Lung (tissue), 12 donors: Measurements from ENCODE around the gene HSPA8. TPM values are rescaled to one million over a fixed set of nuclear protein-coding genes. Genes with fewer than 3 reads are reported as not detected.

Experiments
- ATAC-seq: fragments of 200-7000 bp; cut with Tn5 transposase; one replicate; pipeline ENCODE4 v1.9.1; 2020; ENCODE audit warnings: moderate number of reproducible peaks; ENCODE audit not compliant: insufficient read depth, low FRiP score
- DNase-seq, 3 donors: peaks; one replicate each; pipeline ENCODE4 v3.0.0-alpha.2; 2013 to 2017
- H3K27ac ChIP-seq, 2 donors: one replicate each; pipeline ENCODE4 v1.5.1; 2013; ENCODE audit warnings: mild to moderate bottlenecking in 2 of 2, moderate library complexity in 2 of 2, control low read depth in 1 of 2, inconsistent platforms in 1 of 2, low read depth in 1 of 2, low read length in 1 of 2
- H3K27me3 ChIP-seq, 3 donors: one replicate each; pipeline ENCODE4 v1.5.1; 2013; ENCODE audit warnings: low read length in 2 of 3; ENCODE audit not compliant: control insufficient read depth in 3 of 3, insufficient read depth in 3 of 3
- H3K36me3 ChIP-seq, 4 donors: one replicate each; pipeline ENCODE4 v1.5.1; 2013; ENCODE audit warnings: low read length in 4 of 4, mild to moderate bottlenecking in 1 of 4, moderate library complexity in 1 of 4; ENCODE audit not compliant: control insufficient read depth in 4 of 4, insufficient read depth in 4 of 4
- H3K4me1 ChIP-seq, 5 donors: one replicate each; pipeline ENCODE4 v1.5.1; 2013; ENCODE audit warnings: low read length in 5 of 5, mild to moderate bottlenecking in 2 of 5, moderate library complexity in 1 of 5; ENCODE audit not compliant: control insufficient read depth in 5 of 5, insufficient read depth in 5 of 5
- H3K4me3 ChIP-seq: one replicate; pipeline ENCODE4 v1.5.1; 2013; ENCODE audit warnings: mild to moderate bottlenecking, control low read depth, moderate library complexity
- H3K9ac ChIP-seq, 2 donors: one replicate each; pipeline ENCODE4 v1.5.1; 2013; ENCODE audit warnings: low read length in 2 of 2, control low read depth in 1 of 2; ENCODE audit not compliant: insufficient read depth in 1 of 2
- H3K9me3 ChIP-seq, 4 donors: one replicate each; pipeline ENCODE4 v1.5.1; 2013; ENCODE audit warnings: low read length in 3 of 4, mild to moderate bottlenecking in 1 of 4, moderate library complexity in 1 of 4; ENCODE audit not compliant: control insufficient read depth in 4 of 4, insufficient read depth in 3 of 4
- CTCF ChIP-seq: IDR thresholded peaks from 2 replicates; pipeline ENCODE4 v1.5.1; 2012; ENCODE audit warnings: mild to moderate bottlenecking; ENCODE audit errors: control extremely low read depth, extremely low read depth
- WGBS, 2 donors: extraction: QIAGEN DNeasy Blood & Tissue Kit; methylation state at CpG; one replicate each; pipeline ENCODE4 v1.1.7; 2013; 5-methylcytosine and 5-hydroxymethylcytosine counted together
- polyA plus RNA-seq, 2 donors: library from polyadenylated mRNA; stranded (reverse); fragments of 200-250 nt; gene quantifications; one replicate each; pipeline ENCODE4 v1.2.1, GENCODE V29; 2013
- total RNA-seq, 2 donors: library from RNA; depleted of rRNA in 1 of 2; stranded (reverse); fragments of >200 nt in 1 of 2; gene quantifications; one replicate each; pipeline ENCODE4 v1.2.1, GENCODE V29; 2014 to 2021
- donor health status: control.
- donor health status: control.
- donor health status: Bipolar disorder and iron deficiency.
- donor health status: healthy.
- donor health status: DM: yes; HTN: yes; CAD: no.

Gene HSPA8
- total and polyA plus RNA-seq, 4 donors, result 90.9 to 1,138 (median 892) TPM

GRCh38 chr11:123063826-123064657, 2.1 kb upstream of the HSPA8 start:
- Histone ChIP-seq H3K27me3 (no peaks in the 10 kb centered on the region), H3K27ac (peak overlapping the region; percentile 53 to 98), H3K9me3 (no peaks in the 10 kb centered on the region), H3K36me3 (peaks cover 5 to 32% (median 15%) of the 10 kb centered on the region in 4 donors), H3K9ac (peak overlapping the region; percentile 47 to 97), H3K4me1 (peaks cover 3 to 40% (median 8%) of the 10 kb centered on the region in 5 donors), H3K4me3 (no peak overlapping the region)
- 47 to 56% methylated on average over 9 of the region's 9 CpGs for WGBS, 2 donors
- no peak for ATAC-seq
- no peak for TF ChIP-seq CTCF
- peak in 1 of 3 donors; percentile 41 for DNase-seq

GRCh38 chr11:123062892-123063825, 1.2 kb upstream of the HSPA8 start:
- WGBS, 2 donors, result 4 to 5% methylated on average over 36 to 37 of the region's 37 CpGs
- Histone ChIP-seq H3K27ac (peak overlapping the region; percentile 98), H3K9me3 (no peaks in the 10 kb centered on the region), H3K27me3 (no peaks in the 10 kb centered on the region), H3K4me3 (peak overlapping the region; percentile 87), H3K36me3 (peaks cover 12 to 40% (median 23%) of the 10 kb centered on the region in 4 donors), H3K4me1 (peaks cover 6 to 43% (median 8%) of the 10 kb centered on the region in 5 donors), H3K9ac (peak overlapping the region; percentile 97 to 99)
- TF ChIP-seq CTCF, result no peak
- ATAC-seq, result no peak
- peak; percentile 68 to 85 (median 82) for DNase-seq

- peak overlapping the region; percentile 98 for H3K27ac ChIP-seq
- H3K4me3 ChIP-seq, result peak overlapping the region; percentile 87
- no peak for TF ChIP-seq CTCF
- 1% methylated on average over 53 to 63 of the region's 63 CpGs for WGBS, 2 donors
- peak; percentile 90 for ATAC-seq
- no peaks in the 10 kb centered on the region for H3K9me3 ChIP-seq
- no peaks in the 10 kb centered on the region for H3K27me3 ChIP-seq
- peak; percentile 100 for DNase-seq
- peaks cover 6 to 47% (median 8%) of the 10 kb centered on the region in 5 donors for H3K4me1 ChIP-seq
- peak overlapping the region; percentile 97 to 99 for H3K9ac ChIP-seq
- H3K36me3 ChIP-seq, result peaks cover 19 to 48% (median 30%) of the 10 kb centered on the region in 4 donors
Observed at GRCh38 chr11:123062158-123062891, 389 bp upstream of the HSPA8 start.
